Caco-2 (cell line): ENCODE data around the gene SELPLG. TPM values are rescaled to one million over a fixed set of nuclear protein-coding genes. Genes with fewer than 3 reads are reported as not detected.
A peak's percentile ranks its signal among the peaks of the same experiment; 100 is the strongest.

Experiments used
- BruUV-seq: library from RNA; stranded (reverse); fragments of 400-500 nt; replicated peaks from 2 replicates; lab custom pipeline; 2021; lab: Mats Ljungman, UMichigan
- CTCF ChIA-PET: fragments of 300-600 bp; sonication (Branson Sonifier 250); formaldehyde crosslinking; loops from one replicate; lab custom pipeline; 2022; ENCODE audit warnings: antibody characterized with exemption; lab: Charles Lee
- POLR2A ChIA-PET: fragments of 300-600 bp; sonication (Branson Sonifier 250); formaldehyde crosslinking; loops from one replicate; lab custom pipeline; 2022; ENCODE audit warnings: antibody characterized with exemption; lab: Charles Lee
- DNase-seq, 2 experiments: peaks; one replicate each; pipeline versions ENCODE4 v3.0.0 to v3.0.0-alpha.2; 2020 to 2022
- H3K27me3 ChIP-seq: replicated peaks from 2 replicates; pipeline ENCODE4 v1.6.0; 2011; ENCODE audit warnings: low read length; ENCODE audit not compliant: control insufficient read depth, insufficient read depth
- H3K36me3 ChIP-seq: 2 replicates; pipeline ENCODE4 v1.5.1; 2011; ENCODE audit warnings: low read length; ENCODE audit not compliant: control insufficient read depth, insufficient read depth
- H3K4me1 ChIP-seq: fragments of 250-450 bp; sonication (Bioruptor Pico); 2 replicates; pipeline ENCODE4 v1.5.1; 2020; ENCODE audit warnings: mild to moderate bottlenecking
- H3K4me3 ChIP-seq: 2 replicates; pipeline ENCODE4 v1.5.1; 2011; ENCODE audit warnings: low read depth, mild to moderate bottlenecking, control low read depth, low read length
- H3K9me3 ChIP-seq: fragments of 250-450 bp; sonication (Bioruptor Pico); 2 replicates; pipeline ENCODE4 v1.5.1; 2020; ENCODE audit warnings: mild to moderate bottlenecking, moderate library complexity
- H3K27ac Mint-ChIP-seq: one replicate; pipeline ENCODE4 v1.8.0; 2022; ENCODE audit warnings: mixed read lengths; ENCODE audit not compliant: unreplicated experiment
- H3K27me3 Mint-ChIP-seq: one replicate; pipeline ENCODE4 v1.8.0; 2022; ENCODE audit warnings: mixed read lengths; ENCODE audit not compliant: insufficient read depth, unreplicated experiment
- H3K36me3 Mint-ChIP-seq: one replicate; pipeline ENCODE4 v1.8.0; 2022; ENCODE audit warnings: mild to moderate bottlenecking, mixed read lengths; ENCODE audit not compliant: insufficient read depth, unreplicated experiment
- H3K4me1 Mint-ChIP-seq: one replicate; pipeline ENCODE4 v1.8.0; 2022; ENCODE audit warnings: low read depth, mixed read lengths; ENCODE audit not compliant: unreplicated experiment
- H3K4me3 Mint-ChIP-seq: one replicate; pipeline ENCODE4 v1.8.0; 2022; ENCODE audit warnings: mild to moderate bottlenecking, moderate library complexity, mixed read lengths; ENCODE audit not compliant: unreplicated experiment
- H3K9me3 Mint-ChIP-seq: one replicate; pipeline ENCODE4 v1.8.0; 2022; ENCODE audit warnings: mixed read lengths; ENCODE audit not compliant: unreplicated experiment
- CTCF ChIP-seq, 2 experiments: fragments of 200-600 bp in 1 of 2; IDR thresholded peaks; 1 replicate in 1 of 2; 2 replicates in 1 of 2; pipeline versions ENCODE4 v1.5.1 to v1.8.0; 2011 to 2022; ENCODE audit warnings: antibody characterized with exemption in 1 of 2, control low read depth in 1 of 2, inconsistent platforms in 1 of 2, low read depth in 1 of 2, low read length in 1 of 2, mild to moderate bottlenecking in 1 of 2, moderate library complexity in 1 of 2; ENCODE audit not compliant: insufficient read depth in 1 of 2, severe bottlenecking in 1 of 2, unreplicated experiment in 1 of 2
- intact Hi-C: fragments of 100-400 bp; cut with micrococcal nuclease; formaldehyde crosslinking; loops from one replicate; pipeline ENCODE4 v1.10.0; 2022; ENCODE audit not compliant: unreplicated experiment
- total RNA-seq: library from RNA; stranded (reverse); gene quantifications from 2 replicates; pipeline ENCODE4 v1.2.3, GENCODE V29; 2022

Gene SELPLG
- total RNA-seq, 1 experiment from 2014 or later, result 0.23 TPM

DNA sequence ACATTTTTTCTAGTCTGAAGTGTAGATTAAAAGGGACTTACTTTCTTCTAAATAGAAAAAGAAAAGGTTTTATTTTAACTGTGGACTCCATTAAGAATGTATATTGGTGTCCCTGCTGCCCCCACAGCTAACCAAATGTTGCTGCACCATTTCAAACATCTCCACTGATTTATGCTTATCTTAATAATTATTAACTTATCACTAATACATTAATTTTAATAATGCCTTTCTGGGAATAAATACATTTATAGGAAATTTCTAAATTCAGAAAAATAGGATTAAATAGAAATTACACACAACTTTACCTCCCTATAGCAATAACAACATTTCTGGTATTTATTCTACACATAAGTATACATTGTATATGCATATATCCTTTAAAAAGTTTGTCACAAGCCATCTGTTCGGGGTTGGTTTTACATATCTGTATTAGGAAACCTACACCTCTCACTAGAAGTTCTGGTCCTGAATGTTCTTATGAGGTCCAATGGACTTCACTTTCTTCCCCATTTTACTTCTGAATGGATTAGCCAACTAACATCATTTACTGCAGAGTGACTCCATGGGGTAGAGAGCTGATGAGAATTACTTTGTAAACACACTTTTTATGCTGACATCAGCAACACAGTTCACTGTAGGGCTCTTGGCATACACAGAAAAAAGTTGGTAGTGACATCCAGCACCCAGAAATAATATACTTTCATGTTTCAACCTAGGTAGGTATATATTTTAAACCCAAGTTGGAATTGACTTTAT lies 9.4 kb upstream of the SELPLG start:
- Mint-ChIP-seq H3K36me3 (peaks cover 72% of the 10 kb centered on the region), H3K27me3 (no peaks in the 10 kb centered on the region), H3K4me3 (no peak overlapping the region), H3K27ac (no peak overlapping the region), H3K9me3 (no peaks in the 10 kb centered on the region), H3K4me1 (peaks cover 7% of the 10 kb centered on the region)
- TF ChIP-seq CTCF (IDR thresholded peaks at IDR 0.05; ENCODE audit: insufficient read depth in 1 of 2, low read depth in 1 of 2, low read length in 1 of 2, severe bottlenecking in 1 of 2, unreplicated experiment in 1 of 2), result no peak
- no peak for DNase-seq
- ChIA-PET CTCF (no interaction called here), POLR2A (no interaction called here)
- intact Hi-C loops, result no loop called here
- no TSS peak for BruUV-seq
- no peak overlapping the region for H3K4me3 ChIP-seq
- H3K4me1 ChIP-seq, result no peaks in the 10 kb centered on the region
- no peaks in the 10 kb centered on the region for H3K9me3 ChIP-seq
- 0 out of 2 replicates have a peak, but pooled peaks cover 1% of the 10 kb centered on the region for H3K36me3 ChIP-seq
- H3K27me3 ChIP-seq, result no peaks in the 10 kb centered on the region

DNA sequence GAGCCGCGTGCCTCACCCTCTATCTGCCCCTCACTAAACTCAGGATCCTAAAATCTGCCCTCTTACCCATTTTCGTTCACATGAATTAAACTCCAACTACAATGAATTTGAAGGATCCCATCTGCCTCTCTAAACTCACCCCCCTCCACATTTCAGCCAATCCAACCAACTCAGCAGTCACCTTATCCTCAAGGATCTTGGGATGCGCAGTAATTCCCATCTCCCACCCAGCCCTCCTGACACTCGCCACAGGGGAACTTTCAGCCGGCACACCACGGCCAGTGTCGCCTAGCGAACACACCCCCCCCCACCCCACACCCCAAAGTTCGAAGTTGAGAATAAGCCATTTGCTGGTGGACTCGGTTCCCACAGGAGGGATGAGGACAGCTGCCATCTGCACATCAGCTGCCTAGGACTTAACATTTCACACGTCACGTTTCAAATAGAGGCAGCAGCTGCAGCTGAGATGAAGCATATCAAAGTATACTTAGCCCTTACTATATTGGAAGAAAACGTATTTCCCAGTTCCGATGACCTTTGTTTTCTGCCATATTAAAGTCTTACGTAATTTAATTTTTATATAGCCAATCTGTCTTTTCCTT lies 8.7 kb upstream of the SELPLG start:
- Mint-ChIP-seq H3K4me1 (peaks cover 7% of the 10 kb centered on the region), H3K36me3 (peaks cover 65% of the 10 kb centered on the region), H3K4me3 (no peak overlapping the region), H3K27ac (peak overlapping the region; percentile 86), H3K9me3 (no peaks in the 10 kb centered on the region), H3K27me3 (no peaks in the 10 kb centered on the region)
- ChIA-PET POLR2A (no interaction called here), CTCF (interaction anchor here (0.5 kb wide), 1 partner anchor 1963 kb away, joined by 3 read pairs; no protein-coding TSS in a partner anchor)
- Histone ChIP-seq H3K27me3 (no peaks in the 10 kb centered on the region), H3K4me1 (no peaks in the 10 kb centered on the region), H3K4me3 (no peak overlapping the region), H3K36me3 (0 out of 2 replicates have a peak, but pooled peaks cover 1% of the 10 kb centered on the region), H3K9me3 (no peaks in the 10 kb centered on the region)
- intact Hi-C loops, result no loop called here
- no peak for DNase-seq
- no peak for TF ChIP-seq CTCF (IDR thresholded peaks at IDR 0.05; ENCODE audit: insufficient read depth in 1 of 2, low read depth in 1 of 2, low read length in 1 of 2, severe bottlenecking in 1 of 2, unreplicated experiment in 1 of 2)
- no TSS peak for BruUV-seq

DNA sequence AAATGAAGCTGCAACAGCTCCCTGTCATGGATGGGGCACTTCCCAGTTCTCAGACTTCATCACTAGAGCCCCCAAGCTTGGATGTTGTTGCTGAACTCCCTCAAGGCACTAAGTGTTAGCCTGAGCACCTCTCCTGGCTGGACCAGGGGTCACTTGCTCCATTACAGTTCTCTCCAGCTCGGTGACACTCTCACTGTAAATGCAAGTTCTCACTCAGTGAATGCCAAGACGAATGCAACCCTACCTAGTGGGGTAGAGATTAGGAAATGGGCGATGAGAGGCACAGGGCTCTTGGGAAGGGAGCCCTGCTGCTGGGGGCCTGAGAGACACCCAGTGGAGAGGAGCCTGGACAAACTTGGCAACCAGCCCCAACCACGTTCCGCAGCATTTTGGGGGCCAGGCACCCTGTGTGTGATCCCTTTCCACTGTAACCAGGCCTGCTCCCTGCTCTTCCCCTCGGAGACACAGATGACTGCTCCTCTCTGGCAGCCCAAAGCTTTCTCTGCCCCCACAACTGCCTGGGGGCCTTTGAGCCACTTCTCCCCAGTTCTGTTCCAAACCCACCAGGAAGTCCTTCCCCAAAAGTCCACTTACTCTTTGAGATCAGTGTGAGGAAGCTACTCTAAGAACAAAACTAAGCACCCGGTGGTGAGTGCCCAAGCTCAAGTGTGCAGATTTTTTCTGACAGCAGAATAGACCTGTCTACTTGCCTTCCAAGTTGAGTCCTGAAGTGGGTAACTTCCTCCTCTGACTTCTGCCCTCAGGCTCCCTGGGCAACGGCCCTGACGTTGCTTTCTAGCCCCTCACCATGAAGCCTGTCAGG lies 8.0 kb upstream of the SELPLG start:
- no peaks in the 10 kb centered on the region for H3K9me3 ChIP-seq
- Mint-ChIP-seq H3K4me1 (peaks cover 7% of the 10 kb centered on the region), H3K27ac (peak overlapping the region; percentile 86), H3K27me3 (no peaks in the 10 kb centered on the region), H3K36me3 (peaks cover 58% of the 10 kb centered on the region), H3K4me3 (no peak overlapping the region), H3K9me3 (no peaks in the 10 kb centered on the region)
- CTCF ChIA-PET, result interaction anchor here (0.5 kb wide), 1 partner anchor 1964 kb away, joined by 3 read pairs; no protein-coding TSS in a partner anchor
- no peak overlapping the region for H3K4me3 ChIP-seq
- no peaks in the 10 kb centered on the region for H3K27me3 ChIP-seq
- no peaks in the 10 kb centered on the region for H3K4me1 ChIP-seq
- no peak for TF ChIP-seq CTCF (IDR thresholded peaks at IDR 0.05; ENCODE audit: insufficient read depth in 1 of 2, low read depth in 1 of 2, low read length in 1 of 2, severe bottlenecking in 1 of 2, unreplicated experiment in 1 of 2)
- intact Hi-C loops, result no loop called here
- no peak for DNase-seq
- no peaks in the 10 kb centered on the region for H3K36me3 ChIP-seq
- BruUV-seq, result no TSS peak
- POLR2A ChIA-PET, result no interaction called here
